A549 treated with GW870086 at 1 μM for 4 hours (cell line): ENCODE data around the gene C18orf63. TPM values are rescaled to one million over a fixed set of nuclear protein-coding genes. Genes with fewer than 3 reads are reported as not detected.

ENCODE experiments used
- total RNA-seq: library from RNA; stranded (reverse); fragments of 200-300 nt; extraction: Qiagen RNA extraction; gene quantifications from 5 replicates; pipeline ENCODE4 v1.2.3, GENCODE V29; 2022; ENCODE audit warnings: low read depth

The C18orf63 gene
- not detected in 5 replicates for total RNA-seq

DNA sequence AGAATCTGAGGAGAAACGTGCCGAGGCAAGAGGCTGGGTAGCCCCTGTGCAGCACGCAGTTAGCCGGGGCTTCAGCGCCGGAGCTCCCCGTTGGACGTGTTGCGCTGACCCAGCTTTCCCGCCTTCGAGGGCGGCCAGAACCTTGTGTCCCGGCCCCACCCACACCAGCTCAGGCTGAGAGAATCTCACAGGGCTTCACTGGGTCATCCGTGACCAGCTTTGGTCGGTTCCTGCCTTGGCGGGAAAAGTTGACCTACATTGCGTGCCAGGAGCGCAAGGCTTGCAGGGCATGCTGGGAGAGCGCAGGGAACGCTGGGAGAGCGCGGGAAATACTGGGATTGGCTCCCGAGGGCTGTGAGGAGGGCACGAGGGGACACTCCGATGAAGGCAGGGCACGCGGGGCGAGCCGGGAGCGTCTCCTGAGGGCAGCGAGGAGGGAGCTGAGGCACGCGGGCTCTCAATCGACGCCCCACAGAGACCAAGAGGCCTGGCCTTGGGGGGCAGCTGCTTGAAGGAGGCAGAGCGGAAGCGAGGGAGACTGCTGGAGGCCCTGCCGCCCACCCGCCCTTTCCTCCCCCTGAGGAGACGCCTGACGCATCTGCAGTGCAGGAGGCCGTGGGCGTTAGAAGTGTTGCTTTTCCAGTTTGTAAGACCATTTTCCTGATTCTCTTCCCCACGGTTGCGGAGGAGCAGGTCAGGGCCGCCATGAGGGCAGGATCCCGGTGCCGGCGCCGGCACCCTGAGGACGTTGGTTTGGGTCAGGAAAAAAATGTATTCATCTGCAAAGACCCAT lies at the start of gene C18orf63:
C18orf63 (plus strand) TSS at position 376 of the 793 bp plus-strand sequence. CDS start 2,027 bp downstream, outside the sequence.

GRCh38 chr18:74291771-74292540 lies 23.7 kb upstream of the C18orf63 start, which contains the start of gene CYB5A:
TSS of gene CYB5A (minus strand) at chr18:74291963. CDS start at chr18:74291875, 88 bp downstream.

Other genes starting within 250 kb of the C18orf63 start
- gene FBXO15, start 168.0 kb upstream of the C18orf63 start, total RNA-seq, result 0.29 to 1.4 TPM (median 0.57 TPM) in 5 replicates
- 50.1 to 60.9 TPM (median 56.7 TPM) in 5 replicates for gene TIMM21, start 167.3 kb upstream of the C18orf63 start, total RNA-seq
- 129 to 140 TPM (median 138 TPM) in 5 replicates for gene CYB5A, start 23.9 kb upstream of the C18orf63 start, total RNA-seq
- gene DIPK1C, start 141.5 kb downstream of the C18orf63 start, total RNA-seq, result not detected in 5 replicates
- 77.2 to 86.3 TPM (median 80.8 TPM) in 5 replicates for gene CNDP2, start 180.5 kb downstream of the C18orf63 start, total RNA-seq
- not detected in 5 replicates for gene CNDP1, start 218.7 kb downstream of the C18orf63 start, total RNA-seq